Measurements from ENCODE around the gene ANKRD13D.

The ANKRD13D gene

DNA sequence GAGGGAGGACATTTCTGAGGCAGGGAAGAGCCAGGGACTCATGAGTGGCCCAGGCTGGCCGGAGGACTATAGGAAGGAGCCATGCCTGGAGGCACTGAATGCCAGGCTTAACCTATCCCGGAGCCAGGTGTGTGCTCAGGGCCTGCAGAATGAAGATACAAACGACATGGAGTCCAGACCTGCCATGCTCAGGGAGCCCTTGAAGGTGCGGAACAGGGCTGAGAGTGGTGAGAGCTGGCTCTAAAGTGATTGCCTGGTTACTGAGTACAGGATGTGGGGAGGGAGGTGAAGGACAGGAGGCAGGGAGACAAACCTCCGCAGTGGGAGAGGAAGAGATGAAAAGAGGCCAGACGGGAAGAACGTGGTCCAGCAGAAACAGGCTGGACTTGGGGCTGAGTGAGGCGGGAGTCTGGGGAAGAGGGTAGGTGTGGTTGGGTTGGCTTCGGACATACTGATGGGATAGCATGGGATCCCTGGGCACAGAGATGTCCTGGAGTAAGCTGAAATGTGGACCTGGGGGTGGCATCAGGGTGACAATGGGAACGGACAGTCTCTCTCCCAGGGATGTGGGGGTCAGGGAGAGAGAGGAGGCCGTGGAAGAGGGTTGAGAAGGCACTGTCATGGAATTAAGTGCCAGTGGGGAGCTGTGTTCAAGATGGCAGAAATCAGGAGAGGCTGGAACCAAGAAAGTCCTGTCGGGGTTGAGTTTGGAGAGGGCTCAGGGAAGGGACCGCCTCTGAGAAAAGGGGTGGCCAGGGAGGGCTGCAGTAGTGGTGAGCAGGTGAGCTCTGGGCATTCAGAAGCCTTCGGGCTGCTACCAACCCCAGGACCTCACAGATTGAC lies 1.5 kb upstream of the ANKRD13D start:
- no peaks in the 10 kb centered on the region for H3K9me3 ChIP-seq
- TF ChIP-seq, protein P1, sequence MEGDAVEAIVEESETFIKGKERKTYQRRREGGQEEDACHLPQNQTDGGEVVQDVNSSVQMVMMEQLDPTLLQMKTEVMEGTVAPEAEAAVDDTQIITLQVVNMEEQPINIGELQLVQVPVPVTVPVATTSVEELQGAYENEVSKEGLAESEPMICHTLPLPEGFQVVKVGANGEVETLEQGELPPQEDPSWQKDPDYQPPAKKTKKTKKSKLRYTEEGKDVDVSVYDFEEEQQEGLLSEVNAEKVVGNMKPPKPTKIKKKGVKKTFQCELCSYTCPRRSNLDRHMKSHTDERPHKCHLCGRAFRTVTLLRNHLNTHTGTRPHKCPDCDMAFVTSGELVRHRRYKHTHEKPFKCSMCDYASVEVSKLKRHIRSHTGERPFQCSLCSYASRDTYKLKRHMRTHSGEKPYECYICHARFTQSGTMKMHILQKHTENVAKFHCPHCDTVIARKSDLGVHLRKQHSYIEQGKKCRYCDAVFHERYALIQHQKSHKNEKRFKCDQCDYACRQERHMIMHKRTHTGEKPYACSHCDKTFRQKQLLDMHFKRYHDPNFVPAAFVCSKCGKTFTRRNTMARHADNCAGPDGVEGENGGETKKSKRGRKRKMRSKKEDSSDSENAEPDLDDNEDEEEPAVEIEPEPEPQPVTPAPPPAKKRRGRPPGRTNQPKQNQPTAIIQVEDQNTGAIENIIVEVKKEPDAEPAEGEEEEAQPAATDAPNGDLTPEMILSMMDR (IDR thresholded peaks at IDR 0.05): no peak
- peaks cover 7 to 39% (median 26%) of the 10 kb centered on the region in 4 donors for H3K4me1 ChIP-seq
- intact Hi-C loops (cut with DNase I; ENCODE audit: low total_unique reads): no loop called here
- no peaks in the 10 kb centered on the region for H3K27me3 ChIP-seq
- H3K27ac ChIP-seq: peak overlapping the region; percentile 93 to 94
- peak overlapping the region; percentile 69 to 73 for H3K4me3 ChIP-seq
- no peak for DNase-seq
- H3K36me3 ChIP-seq: peaks cover 42 to 66% (median 54%) of the 10 kb centered on the region in 3 donors

DNA sequence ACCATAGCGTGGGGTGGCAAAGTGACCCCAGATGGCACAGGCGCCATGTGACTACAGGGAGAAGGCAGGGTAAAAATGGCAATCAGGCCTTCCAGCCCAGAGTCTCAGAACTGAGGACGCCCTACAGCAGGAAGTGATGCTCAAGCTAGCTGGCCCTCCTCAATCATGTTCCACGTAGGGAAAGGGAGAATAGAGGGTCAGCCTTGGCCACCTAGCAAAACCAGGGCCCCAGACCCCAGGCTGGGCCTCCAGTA lies 978 bp upstream of the ANKRD13D start:
- Histone ChIP-seq H3K4me1 (peaks cover 7 to 39% (median 26%) of the 10 kb centered on the region in 4 donors), H3K36me3 (peaks cover 37 to 63% (median 49%) of the 10 kb centered on the region in 3 donors), H3K27ac (peak overlapping the region; percentile 93 to 94), H3K9me3 (no peaks in the 10 kb centered on the region), H3K27me3 (no peaks in the 10 kb centered on the region), H3K4me3 (peak overlapping the region; percentile 69 to 73)
- no peak for DNase-seq
- TF ChIP-seq, protein P1 (IDR thresholded peaks at IDR 0.05): no peak
- intact Hi-C loops (cut with DNase I; ENCODE audit: low total_unique reads): no loop called here

DNA sequence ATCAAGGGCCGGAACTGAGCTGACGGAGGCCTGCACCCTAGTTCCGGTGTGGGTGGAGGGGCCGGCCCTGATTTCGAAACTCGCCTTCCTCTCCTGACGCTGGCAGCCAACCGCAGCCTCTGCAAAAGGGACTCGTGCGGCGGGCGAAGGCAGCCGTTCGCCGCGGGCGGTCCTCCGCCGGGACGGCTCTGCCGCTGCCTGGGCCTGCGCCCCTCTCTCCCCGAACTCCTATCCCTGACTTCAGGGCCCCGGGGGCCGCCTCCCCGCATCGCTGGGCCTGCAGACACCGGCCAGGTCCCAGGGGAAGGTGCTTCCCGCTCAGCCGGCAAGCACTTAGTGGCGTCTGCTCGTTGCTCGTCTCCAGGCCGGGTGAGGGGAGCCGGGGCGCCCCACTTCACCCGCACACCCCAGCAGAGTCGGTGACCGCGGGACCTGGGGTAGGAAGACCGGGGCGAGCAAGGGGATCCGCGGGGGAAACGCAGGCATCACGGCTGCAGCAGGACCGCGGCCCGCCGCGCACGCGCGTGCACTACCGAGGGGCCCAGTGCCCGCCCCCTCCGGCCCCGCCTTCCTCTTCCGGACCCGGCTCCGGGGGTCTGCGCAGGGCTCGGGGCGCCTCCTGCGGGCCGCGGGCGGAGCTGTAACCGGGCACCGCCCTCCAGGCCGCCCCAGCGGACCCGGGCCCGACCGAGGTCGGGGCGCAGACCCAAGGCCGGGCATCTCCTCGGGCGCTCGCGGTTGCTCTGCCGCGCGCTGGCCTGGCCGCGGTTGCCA lies 464 bp upstream of the ANKRD13D start:
- Histone ChIP-seq H3K27ac (peak overlapping the region; percentile 93 to 94), H3K36me3 (peaks cover 31 to 58% (median 49%) of the 10 kb centered on the region in 3 donors), H3K27me3 (no peaks in the 10 kb centered on the region), H3K4me1 (peaks cover 7 to 39% (median 26%) of the 10 kb centered on the region in 4 donors), H3K4me3 (peak overlapping the region; percentile 69 to 73), H3K9me3 (no peaks in the 10 kb centered on the region)
- peak; percentile 91 to 96 for DNase-seq
- TF ChIP-seq, protein P1 (IDR thresholded peaks at IDR 0.05): peak in 1 of 2 experiments; percentile 48
- intact Hi-C loops (cut with DNase I; ENCODE audit: low total_unique reads): loop anchor here (1.0 kb wide), 1 partner anchor 29 kb away; no protein-coding TSS in a partner anchor

DNA sequence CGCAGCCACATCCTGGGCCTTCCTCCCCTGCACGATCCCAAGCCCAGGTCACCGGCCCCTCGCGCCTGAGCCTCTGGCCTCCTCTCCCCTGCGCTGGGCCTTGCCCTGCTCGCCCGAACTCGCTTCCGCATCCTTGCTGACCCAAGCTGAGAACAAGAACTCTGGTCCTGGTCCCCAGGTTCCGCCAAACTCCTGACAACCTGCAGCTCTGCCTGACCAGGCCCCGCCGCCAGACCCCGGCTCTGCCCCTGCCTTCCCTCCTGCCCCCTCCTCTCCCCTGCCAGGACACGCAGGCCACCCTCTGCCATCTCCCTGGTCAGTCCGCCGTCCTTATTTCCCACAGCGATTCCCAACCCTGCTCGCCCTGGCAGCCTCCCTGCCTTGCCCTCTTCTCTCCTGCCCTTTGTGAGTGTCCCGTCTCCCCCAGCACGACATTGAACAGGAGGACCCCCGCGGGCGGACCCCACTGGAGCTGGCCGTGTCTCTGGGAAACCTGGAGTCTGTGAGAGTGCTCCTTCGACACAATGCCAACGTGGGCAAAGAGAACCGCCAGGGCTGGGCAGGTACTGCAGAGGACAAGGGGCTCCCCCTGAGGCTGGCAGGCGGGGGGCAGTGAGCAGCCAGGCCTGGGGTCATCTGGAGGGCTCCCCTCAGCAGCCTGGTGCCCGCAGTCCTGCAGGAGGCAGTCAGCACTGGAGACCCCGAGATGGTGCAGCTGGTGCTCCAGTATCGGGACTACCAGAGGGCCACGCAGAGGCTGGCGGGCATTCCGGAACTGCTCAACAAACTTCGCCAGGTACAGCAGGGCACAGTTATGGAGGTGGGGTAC lies 762 bp downstream of the ANKRD13D start:
- DNase-seq: no peak
- intact Hi-C loops (cut with DNase I; ENCODE audit: low total_unique reads): loop anchor here (1.0 kb wide), 1 partner anchor 27 kb away; no protein-coding TSS in a partner anchor
- Histone ChIP-seq H3K4me3 (peak overlapping the region; percentile 69 to 73), H3K4me1 (peaks cover 7 to 39% (median 26%) of the 10 kb centered on the region in 4 donors), H3K27ac (peak overlapping the region; percentile 93 to 94), H3K27me3 (no peaks in the 10 kb centered on the region), H3K9me3 (no peaks in the 10 kb centered on the region), H3K36me3 (peaks cover 21 to 50% (median 43%) of the 10 kb centered on the region in 3 donors)
- TF ChIP-seq, protein P1 (IDR thresholded peaks at IDR 0.05): no peak

DNA sequence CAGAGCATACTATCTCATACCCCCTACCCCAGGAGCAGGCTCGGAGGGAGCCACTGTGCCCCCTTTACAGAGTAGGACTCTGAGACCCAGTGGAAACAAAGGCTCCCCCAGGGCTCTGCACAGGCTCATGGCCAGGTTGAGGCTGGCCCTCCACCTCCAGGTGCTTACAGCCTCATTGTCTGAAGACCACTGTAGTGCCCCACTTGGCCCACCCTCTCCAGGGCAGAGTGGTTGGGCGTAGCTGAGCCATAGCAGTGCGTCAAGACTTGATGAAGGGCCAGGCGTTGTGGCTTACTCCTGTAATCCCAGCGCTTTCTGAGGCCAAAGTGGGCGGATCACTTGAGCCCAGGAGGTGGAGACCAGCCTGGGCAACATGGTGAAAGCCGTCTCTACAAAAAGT lies 1.7 kb downstream of the ANKRD13D start:
- DNase-seq: peak in 1 of 2 donors; percentile 54
- H3K9me3 ChIP-seq: peaks cover 0 to 7% (median 0%) of the 10 kb centered on the region in 3 donors
- peaks cover 7 to 39% (median 26%) of the 10 kb centered on the region in 4 donors for H3K4me1 ChIP-seq
- intact Hi-C loops (cut with DNase I; ENCODE audit: low total_unique reads): no loop called here
- peak overlapping the region in 1 of 2 donors; percentile 94 for H3K27ac ChIP-seq
- no peak overlapping the region for H3K4me3 ChIP-seq
- TF ChIP-seq, protein P1 (IDR thresholded peaks at IDR 0.05): no peak
- peaks cover 21 to 50% (median 43%) of the 10 kb centered on the region in 3 donors for H3K36me3 ChIP-seq
- H3K27me3 ChIP-seq: no peaks in the 10 kb centered on the region
